Left hindlimb (tissue), 1 donor: Measurements from ENCODE around the gene KLK1.

Experiments used
- DNase-seq: peaks from one replicate; pipeline ENCODE4 v3.0.0-alpha.2; 2018

KLK1 gene

GRCh38 chr19:50823389-50824042 lies at the start of gene KLK1:
TSS of gene KLK1 (minus strand) at chr19:50823787. CDS start at chr19:50823748, 39 bp downstream.
- DNase-seq = no peak

DNA sequence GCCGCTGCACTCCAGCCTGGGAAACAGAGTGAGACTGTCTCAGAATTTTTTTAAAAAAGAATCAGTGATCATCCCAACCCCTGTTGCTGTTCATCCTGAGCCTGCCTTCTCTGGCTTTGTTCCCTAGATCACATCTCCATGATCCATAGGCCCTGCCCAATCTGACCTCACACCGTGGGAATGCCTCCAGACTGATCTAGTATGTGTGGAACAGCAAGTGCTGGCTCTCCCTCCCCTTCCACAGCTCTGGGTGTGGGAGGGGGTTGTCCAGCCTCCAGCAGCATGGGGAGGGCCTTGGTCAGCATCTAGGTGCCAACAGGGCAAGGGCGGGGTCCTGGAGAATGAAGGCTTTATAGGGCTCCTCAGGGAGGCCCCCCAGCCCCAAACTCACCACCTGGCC lies 49.5 kb upstream of the KLK1 start, which contains the start of gene KLK2:
Gene KLK2 (plus strand): TSS at position 384 of the 400 bp plus-strand sequence. CDS start 35 bp downstream, outside the sequence.
- DNase-seq = no peak

DNA sequence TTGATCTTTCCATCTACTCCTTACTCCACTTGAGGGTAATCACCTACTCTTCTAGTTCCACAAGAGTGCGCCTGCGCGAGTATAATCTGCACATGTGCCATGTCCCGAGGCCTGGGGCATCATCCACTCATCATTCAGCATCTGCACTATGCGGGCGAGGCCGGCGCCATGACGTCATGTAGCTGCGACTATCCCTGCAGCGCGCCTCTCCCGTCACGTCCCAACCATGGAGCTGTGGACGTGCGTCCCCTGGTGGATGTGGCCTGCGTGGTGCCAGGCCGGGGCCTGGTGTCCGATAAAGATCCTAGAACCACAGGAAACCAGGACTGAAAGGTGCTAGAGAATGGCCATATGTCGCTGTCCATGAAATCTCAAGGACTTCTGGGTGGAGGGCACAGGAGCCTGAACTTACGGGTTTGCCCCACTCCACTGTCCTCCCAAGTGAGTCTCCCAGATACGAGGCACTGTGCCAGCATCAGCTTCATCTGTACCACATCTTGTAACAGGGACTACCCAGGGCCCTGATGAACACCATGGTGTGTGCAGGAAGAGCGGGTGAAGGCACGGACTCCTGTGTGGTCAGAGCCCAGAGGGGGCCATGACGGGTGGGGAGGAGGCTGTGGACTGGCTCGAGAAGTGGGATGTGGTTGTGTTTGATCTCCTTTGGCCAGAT lies 47.0 kb upstream of the KLK1 start:
- DNase-seq = no peak

DNA sequence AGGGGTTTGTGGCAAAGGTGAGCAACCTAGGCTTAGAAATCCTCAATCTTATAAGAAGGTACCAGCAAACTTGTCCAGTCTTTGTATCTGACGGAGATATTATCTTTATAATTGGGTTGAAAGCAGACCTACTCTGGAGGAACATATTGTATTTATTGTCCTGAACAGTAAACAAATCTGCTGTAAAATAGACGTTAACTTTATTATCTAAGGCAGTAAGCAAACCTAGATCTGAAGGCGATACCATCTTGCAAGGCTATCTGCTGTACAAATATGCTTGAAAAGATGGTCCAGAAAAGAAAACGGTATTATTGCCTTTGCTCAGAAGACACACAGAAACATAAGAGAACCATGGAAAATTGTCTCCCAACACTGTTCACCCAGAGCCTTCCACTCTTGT lies 45.9 kb upstream of the KLK1 start:
- DNase-seq = no peak

- no peak for DNase-seq
Observed at GRCh38 chr19:50861496-50862286, 38.1 kb upstream of the KLK1 start.

DNA sequence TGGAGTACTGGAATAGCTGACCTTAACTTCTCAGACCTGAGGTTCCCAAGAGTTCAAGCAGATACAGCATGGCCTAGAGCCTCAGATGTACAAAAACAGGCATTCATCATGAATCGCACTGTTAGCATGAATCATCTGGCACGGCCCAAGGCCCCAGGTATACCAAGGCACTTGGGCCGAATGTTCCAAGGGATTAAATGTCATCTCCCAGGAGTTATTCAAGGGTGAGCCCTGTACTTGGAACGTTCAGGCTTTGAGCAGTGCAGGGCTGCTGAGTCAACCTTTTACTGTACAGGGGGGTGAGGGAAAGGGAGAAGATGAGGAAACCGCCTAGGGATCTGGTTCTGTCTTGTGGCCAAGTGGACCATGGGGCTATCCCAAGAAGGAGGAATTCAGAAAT lies 37.4 kb upstream of the KLK1 start:
- no peak for DNase-seq

DNA sequence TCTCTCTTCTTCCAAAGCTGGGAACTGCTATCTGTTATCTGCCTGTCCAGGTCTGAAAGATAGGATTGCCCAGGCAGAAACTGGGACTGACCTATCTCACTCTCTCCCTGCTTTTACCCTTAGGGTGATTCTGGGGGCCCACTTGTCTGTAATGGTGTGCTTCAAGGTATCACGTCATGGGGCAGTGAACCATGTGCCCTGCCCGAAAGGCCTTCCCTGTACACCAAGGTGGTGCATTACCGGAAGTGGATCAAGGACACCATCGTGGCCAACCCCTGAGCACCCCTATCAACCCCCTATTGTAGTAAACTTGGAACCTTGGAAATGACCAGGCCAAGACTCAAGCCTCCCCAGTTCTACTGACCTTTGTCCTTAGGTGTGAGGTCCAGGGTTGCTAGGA lies 36.3 kb upstream of the KLK1 start:
- DNase-seq = no peak

DNA sequence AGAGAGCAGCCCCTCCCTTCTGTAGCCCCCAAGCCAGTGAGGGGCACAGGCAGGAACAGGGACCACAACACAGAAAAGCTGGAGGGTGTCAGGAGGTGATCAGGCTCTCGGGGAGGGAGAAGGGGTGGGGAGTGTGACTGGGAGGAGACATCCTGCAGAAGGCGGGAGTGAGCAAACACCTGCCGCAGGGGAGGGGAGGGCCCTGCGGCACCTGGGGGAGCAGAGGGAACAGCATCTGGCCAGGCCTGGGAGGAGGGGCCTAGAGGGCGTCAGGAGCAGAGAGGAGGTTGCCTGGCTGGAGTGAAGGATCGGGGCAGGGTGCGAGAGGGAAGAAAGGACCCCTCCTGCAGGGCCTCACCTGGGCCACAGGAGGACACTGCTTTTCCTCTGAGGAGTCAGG lies 35.3 kb upstream of the KLK1 start:
- DNase-seq = no peak

DNA sequence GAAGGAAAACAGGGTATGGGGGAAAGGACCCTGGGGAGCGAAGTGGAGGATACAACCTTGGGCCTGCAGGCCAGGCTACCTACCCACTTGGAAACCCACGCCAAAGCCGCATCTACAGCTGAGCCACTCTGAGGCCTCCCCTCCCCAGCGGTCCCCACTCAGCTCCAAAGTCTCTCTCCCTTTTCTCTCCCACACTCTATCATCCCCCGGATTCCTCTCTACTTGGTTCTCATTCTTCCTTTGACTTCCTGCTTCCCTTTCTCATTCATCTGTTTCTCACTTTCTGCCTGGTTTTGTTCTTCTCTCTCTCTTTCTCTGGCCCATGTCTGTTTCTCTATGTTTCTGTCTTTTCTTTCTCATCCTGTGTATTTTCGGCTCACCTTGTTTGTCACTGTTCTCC lies 33.8 kb upstream of the KLK1 start:
- no peak for DNase-seq

DNA sequence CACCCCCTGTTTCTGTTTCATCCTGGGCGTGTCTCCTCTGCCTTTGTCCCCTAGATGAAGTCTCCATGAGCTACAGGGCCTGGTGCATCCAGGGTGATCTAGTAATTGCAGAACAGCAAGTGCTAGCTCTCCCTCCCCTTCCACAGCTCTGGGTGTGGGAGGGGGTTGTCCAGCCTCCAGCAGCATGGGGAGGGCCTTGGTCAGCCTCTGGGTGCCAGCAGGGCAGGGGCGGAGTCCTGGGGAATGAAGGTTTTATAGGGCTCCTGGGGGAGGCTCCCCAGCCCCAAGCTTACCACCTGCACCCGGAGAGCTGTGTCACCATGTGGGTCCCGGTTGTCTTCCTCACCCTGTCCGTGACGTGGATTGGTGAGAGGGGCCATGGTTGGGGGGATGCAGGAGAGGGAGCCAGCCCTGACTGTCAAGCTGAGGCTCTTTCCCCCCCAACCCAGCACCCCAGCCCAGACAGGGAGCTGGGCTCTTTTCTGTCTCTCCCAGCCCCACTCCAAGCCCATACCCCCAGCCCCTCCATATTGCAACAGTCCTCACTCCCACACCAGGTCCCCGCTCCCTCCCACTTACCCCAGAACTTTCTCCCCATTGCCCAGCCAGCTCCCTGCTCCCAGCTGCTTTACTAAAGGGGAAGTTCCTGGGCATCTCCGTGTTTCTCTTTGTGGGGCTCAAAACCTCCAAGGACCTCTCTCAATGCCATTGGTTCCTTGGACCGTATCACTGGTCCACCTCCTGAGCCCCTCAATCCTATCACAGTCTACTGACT lies 31.2 kb upstream of the KLK1 start, which contains the start of gene KLK3:
Gene KLK3 (plus strand): TSS at position 280 of the 775 bp plus-strand sequence. CDS start 41 bp downstream, at position 321.
- no peak for DNase-seq

DNA sequence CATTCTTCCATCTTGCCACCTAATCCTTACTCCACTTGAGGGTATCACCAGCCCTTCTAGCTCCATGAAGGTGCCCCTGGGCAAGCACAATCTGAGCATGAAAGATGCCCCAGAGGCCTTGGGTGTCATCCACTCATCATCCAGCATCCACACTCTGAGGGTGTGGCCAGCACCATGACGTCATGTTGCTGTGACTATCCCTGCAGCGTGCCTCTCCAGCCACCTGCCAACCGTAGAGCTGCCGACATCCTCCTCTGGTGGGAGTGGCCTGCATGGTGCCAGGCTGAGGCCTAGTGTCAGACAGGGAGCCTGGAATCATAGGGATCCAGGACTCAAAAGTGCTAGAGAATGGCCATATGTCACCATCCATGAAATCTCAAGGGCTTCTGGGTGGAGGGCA lies 28.0 kb upstream of the KLK1 start:
- DNase-seq = no peak

- no peak for DNase-seq
Observed at GRCh38 chr19:50850738-50851137, 27.2 kb upstream of the KLK1 start.

GRCh38 chr19:50844296-50844935 lies 20.8 kb upstream of the KLK1 start:
- DNase-seq = no peak

DNA sequence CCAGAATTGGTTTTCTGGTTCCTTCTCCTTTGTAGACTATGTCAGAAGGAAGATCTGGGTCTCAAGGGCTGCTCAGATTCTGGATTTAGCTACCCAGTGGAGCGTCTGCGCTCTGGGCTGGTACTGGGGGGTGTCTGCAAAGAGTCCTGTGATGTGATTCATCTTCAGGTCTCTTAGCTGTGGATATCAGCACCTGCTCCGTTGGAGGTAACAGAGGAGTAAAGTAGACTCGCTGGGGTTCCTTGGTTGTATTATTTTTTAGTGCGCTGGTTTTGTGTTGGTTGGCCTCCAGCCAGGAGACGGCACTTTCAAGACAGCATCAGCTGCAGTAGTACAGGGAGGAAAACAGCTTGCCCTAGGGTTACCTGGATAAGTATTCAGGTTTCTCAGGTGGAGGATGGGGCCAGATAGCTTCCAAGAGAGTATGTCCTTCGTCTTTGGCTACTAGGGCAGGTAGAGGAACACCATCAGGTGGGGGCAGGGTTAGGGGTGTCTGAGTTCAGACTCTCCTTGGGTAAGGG lies 20.2 kb upstream of the KLK1 start:
- DNase-seq = no peak

DNA sequence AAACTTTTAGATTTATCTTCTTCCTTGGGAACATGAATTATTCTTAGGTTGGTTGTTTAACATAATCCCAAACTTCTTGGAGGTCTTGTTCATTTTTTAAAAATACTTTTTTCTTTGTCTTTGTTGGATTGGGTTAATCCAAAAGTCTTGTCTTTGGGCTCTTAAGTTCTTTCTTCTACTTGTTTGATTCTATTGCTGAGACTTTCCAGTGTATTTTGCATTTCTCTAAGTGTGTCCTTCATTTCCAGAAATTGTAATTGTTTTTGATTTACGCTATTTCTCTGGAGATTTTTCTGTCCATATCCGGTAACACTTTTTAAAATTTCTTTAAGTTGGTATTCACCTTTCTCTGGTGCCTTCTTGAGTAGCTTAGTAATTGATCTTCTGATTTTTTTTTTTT lies 19.6 kb upstream of the KLK1 start:
- DNase-seq = no peak

GRCh38 chr19:50842130-50842529 lies 18.5 kb upstream of the KLK1 start:
- DNase-seq = no peak

- DNase-seq = no peak
Observed at GRCh38 chr19:50839712-50840655, 16.4 kb upstream of the KLK1 start.

DNA sequence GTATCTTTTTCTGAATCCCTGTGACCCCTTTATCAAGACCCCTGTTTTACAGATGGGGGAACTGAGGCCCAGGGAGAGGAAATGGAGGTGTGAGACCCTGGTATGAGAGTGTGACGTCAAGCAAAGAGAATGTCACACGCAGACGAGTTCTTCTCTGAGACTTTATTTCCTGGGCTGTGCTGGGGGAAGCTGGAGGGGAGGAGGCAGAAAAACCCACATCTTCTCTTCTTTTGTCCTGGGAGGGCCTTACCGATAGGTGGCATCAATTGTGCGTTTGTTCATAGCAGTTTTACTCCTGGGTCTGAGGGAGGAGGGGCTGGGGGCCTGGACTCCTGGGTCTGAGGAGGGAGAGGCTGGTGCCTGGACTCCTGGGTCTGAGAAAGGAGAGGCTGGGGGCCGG lies 14.7 kb upstream of the KLK1 start:
- no peak for DNase-seq

GRCh38 chr19:50837300-50837699 lies 13.7 kb upstream of the KLK1 start:
- no peak for DNase-seq

DNA sequence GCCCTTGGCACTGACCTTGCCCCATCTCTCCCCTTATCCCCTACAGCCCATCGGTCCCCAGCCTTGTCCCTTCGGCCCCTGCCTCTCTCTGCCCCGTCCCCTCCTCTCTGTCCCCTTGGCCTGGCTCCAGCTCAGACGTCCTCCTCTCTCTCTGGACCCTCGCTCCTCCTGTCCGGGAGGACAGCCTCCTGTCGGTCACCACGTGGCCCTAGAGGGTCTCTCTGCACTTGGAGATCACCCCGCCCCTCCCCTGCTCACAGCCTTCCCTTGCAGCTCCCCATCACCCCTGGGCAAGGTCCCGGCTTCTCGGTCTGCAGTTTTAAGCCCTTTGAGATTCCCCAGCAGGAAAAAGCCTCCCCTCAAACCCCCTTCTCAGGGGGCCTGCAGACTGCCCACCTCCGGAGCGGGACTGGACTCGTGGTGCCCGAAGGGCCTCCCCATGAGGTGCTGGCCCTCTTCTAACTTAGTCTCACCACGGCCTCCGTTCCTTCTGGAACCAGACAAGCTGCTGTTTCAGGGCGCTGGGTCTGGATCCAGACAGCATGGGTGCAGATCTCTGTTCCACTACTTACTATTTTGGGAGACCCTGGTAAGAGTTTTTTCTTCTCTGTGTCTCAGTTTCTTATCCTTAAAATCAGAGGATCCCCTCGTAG lies 13.1 kb upstream of the KLK1 start:
- DNase-seq = no peak
